Memory B cell (primary cell): ENCODE data around the gene CCDC127.

ENCODE experiments used
- ATAC-seq: fragments of 150-1000 bp; cut with Tn5 transposase; 2 replicates; pipeline ENCODE4 v1.10.0; 2021; ENCODE audit warnings: low read depth, mild to moderate bottlenecking, moderate library complexity
- DNase-seq, 2 donors: peaks; one replicate each; pipeline ENCODE4 v3.0.0; 2022; ENCODE audit warnings: low spot score in 2 of 2
- H3K27ac Mint-ChIP-seq: one replicate; pipeline ENCODE4 v1.8.0; 2022; ENCODE audit warnings: mild to moderate bottlenecking, moderate library complexity, mixed read lengths
- H3K27me3 Mint-ChIP-seq: one replicate; pipeline ENCODE4 v1.8.0; 2022; ENCODE audit warnings: mixed read lengths
- H3K36me3 Mint-ChIP-seq: one replicate; pipeline ENCODE4 v1.8.0; 2022; ENCODE audit warnings: mild to moderate bottlenecking, mixed read lengths
- H3K4me1 Mint-ChIP-seq: one replicate; pipeline ENCODE4 v1.8.0; 2022; ENCODE audit warnings: mixed read lengths
- H3K4me3 Mint-ChIP-seq: one replicate; pipeline ENCODE4 v1.8.0; 2022; ENCODE audit warnings: mild to moderate bottlenecking, moderate library complexity, mixed read lengths
- H3K9me3 Mint-ChIP-seq: one replicate; pipeline ENCODE4 v1.8.0; 2022; ENCODE audit warnings: mixed read lengths

Gene CCDC127

GRCh38 chr5:162190-162564 lies 55.8 kb downstream of the CCDC127 start:
- Mint-ChIP-seq H3K4me3 (no peak overlapping the region), H3K36me3 (peaks cover 2% of the 10 kb centered on the region), H3K27me3 (peaks cover 21% of the 10 kb centered on the region), H3K9me3 (no peaks in the 10 kb centered on the region), H3K27ac (no peak overlapping the region), H3K4me1 (peaks cover 2% of the 10 kb centered on the region)
- ATAC-seq (no peak), DNase-seq (no peak)

DNA sequence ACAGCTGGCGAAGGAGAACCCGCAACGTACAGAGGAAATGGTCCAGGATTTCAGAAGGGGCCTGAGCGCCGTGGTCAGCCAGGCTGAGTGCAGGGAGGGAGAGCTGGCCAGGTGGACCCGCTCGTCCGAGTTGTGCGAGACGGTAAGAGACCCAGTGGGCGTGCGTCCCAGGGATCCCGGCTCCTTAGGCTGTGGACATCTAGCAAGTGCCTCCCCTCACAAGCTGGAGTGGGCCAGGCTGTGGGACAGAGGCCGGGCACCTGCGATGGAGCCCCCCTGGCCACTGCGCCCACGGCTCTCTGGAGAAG lies 56.2 kb downstream of the CCDC127 start:
- Mint-ChIP-seq H3K4me3 (no peak overlapping the region), H3K27ac (no peak overlapping the region), H3K4me1 (peaks cover 2% of the 10 kb centered on the region), H3K27me3 (peaks cover 22% of the 10 kb centered on the region), H3K9me3 (no peaks in the 10 kb centered on the region), H3K36me3 (peaks cover 2% of the 10 kb centered on the region)
- no peak for ATAC-seq
- DNase-seq = no peak

DNA sequence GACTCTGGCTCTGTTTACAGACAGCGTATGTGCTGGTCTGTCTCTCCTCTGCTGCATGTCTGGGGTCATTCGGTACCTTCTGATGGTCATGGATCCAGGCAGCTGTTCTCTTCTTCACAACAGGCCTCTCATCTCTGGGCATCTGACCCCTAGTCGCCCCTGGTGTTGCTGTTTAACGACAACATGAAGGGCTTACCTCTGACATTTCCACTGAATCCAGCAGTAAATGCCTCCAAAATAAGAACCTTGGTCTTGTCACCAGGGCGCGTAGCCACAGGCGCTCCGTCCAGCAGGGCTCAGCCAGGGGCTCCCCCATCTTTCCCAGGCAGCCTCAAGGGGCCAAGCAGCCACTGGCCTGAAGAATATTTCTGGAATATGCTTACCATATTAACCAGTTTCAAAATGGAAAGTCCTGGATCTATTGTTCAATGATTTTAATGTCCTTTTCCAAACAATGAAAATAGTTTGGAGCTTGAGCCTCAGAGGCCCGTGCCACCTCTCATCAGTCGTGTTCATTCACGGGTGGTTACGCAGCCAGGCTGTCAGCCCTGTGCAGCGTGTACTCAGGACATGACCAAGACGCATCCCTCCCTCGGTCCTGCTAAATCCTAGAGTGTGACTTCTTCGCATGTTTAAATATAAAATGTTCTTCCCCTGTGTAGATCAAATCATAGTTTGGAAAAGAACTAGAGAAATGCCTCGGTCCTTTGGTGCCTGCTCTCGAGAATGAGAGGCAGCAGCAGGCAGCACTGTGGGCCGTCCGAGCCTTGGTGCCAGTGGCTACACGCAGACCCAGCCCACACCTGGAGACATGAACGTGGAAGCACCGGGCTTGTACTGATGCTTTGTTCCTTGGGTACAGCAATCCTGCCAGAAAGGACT lies 56.8 kb downstream of the CCDC127 start:
- Mint-ChIP-seq H3K27me3 (peaks cover 24% of the 10 kb centered on the region), H3K4me3 (no peak overlapping the region), H3K27ac (no peak overlapping the region), H3K36me3 (peaks cover 2% of the 10 kb centered on the region), H3K9me3 (no peaks in the 10 kb centered on the region), H3K4me1 (peaks cover 2% of the 10 kb centered on the region)
- no peak for ATAC-seq
- no peak for DNase-seq

DNA sequence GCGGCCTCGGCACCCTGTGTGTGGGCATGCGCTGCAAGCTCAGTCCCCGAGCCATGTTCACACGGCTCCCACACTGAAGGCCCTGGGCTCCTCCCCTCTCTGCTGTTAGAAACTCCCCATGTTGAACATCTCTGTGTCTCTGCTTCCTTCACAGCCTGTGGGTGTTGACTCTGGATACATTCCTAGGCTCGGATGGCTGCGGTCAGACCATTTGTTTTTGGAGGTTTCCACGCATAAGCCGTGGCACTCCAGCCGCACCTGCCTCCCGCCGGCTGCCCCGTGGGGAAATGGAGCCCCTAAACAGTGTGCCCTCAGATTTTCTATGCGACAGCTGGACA lies 57.8 kb downstream of the CCDC127 start:
- Mint-ChIP-seq H3K27ac (no peak overlapping the region), H3K27me3 (peaks cover 26% of the 10 kb centered on the region), H3K4me3 (no peak overlapping the region), H3K36me3 (peaks cover 2% of the 10 kb centered on the region), H3K4me1 (peaks cover 2% of the 10 kb centered on the region), H3K9me3 (no peaks in the 10 kb centered on the region)
- DNase-seq = no peak
- ATAC-seq = no peak

DNA sequence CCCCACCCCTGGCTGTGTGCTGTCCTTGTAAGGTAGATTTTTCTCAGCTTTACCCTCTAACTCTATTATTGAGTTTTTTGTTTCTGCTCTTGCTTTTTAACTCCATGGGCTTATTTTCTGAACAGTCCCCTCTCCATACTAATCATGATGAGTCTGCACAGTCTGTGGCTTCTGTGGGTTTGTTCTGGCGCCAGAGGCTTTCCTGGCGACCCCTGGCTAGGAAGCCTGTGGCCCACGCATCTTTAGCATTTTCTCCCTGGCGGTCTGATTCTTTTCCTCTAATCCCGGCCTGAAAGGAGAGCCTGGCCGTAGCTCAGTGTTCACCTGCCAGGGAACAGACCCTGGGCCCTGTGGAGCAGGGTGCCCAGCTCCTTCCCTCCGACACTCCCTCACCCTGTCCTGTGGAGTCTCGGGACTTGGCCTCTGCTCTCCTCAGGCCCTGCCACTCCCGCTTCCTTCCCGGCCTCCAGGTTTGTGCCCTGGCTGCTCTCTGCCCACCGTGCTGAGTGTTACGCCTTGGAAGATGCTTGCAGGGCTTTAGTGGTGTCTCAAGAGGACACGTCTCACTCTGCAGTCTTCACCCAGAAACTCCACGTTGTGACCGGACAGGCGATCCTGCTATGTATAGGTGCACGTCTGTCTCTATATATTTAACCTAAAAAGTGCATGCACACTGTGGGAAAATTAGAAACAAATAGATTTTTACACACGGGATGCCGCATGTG lies 58.3 kb downstream of the CCDC127 start:
- no peak overlapping the region for H3K4me3 Mint-ChIP-seq
- peaks cover 2% of the 10 kb centered on the region for H3K4me1 Mint-ChIP-seq
- no peak overlapping the region for H3K27ac Mint-ChIP-seq
- DNase-seq (no peak), ATAC-seq (no peak)
- no peaks in the 10 kb centered on the region for H3K9me3 Mint-ChIP-seq
- H3K27me3 Mint-ChIP-seq = peaks cover 27% of the 10 kb centered on the region
- H3K36me3 Mint-ChIP-seq = peaks cover 2% of the 10 kb centered on the region

- H3K9me3 Mint-ChIP-seq = no peaks in the 10 kb centered on the region
- H3K36me3 Mint-ChIP-seq = peaks cover 2% of the 10 kb centered on the region
- peaks cover 2% of the 10 kb centered on the region for H3K4me1 Mint-ChIP-seq
- DNase-seq = no peak
- H3K27ac Mint-ChIP-seq = no peak overlapping the region
- H3K27me3 Mint-ChIP-seq = peaks cover 28% of the 10 kb centered on the region
- no peak overlapping the region for H3K4me3 Mint-ChIP-seq
- ATAC-seq = no peak
Measured at GRCh38 chr5:158807-159447, 59.0 kb downstream of the CCDC127 start.

DNA sequence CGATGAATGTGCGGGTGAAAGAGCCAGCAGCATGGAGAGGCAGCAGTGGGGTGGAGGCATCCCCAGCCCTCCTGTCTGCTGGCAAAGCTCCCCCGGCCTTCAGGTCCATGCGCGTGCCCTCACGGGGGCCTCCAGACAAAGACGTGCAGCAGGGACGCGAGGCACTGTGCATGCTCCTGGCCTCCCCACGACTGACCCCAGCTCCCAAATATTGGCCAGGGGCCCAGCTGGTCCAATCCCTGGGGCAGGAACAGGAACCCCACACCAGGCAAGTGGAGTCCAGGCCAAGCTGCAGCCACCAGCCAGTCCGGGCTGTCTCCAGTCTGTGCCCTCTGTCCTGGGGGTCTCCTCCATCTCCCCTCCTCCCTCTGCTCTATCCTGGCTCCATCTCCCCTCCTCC lies 60.2 kb downstream of the CCDC127 start:
- H3K27me3 Mint-ChIP-seq = peaks cover 28% of the 10 kb centered on the region
- ATAC-seq = no peak
- H3K4me3 Mint-ChIP-seq = no peak overlapping the region
- H3K9me3 Mint-ChIP-seq = no peaks in the 10 kb centered on the region
- no peak for DNase-seq
- H3K4me1 Mint-ChIP-seq = peaks cover 2% of the 10 kb centered on the region
- peaks cover 2% of the 10 kb centered on the region for H3K36me3 Mint-ChIP-seq
- H3K27ac Mint-ChIP-seq = no peak overlapping the region

DNA sequence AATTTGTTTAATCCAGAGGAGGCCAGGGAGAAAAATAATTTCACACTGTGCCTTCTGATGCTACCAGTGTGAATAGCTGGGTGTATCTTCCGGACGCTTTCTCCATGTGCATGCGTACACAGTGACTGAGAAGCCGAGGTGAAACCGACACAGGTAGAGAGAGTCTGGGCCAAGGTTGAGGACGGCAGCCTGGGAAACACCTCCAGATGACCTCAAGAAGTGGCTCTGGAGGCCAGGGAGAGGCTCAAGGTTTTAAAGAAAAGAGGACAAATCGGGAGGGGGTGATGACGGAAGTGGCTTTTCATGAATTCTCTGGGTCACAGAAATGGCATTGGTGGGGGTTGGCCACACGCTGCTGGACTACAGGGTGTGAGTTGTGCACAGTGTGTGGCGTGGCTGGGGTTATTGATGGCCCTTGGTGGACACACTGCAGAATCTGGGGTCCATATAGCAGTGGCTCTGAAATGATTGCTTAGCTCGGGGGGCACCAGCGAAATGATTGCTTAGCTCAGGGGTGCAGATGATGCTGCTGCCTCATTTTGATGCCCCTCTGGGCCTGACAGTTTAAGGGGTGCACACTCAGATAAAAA lies 60.7 kb downstream of the CCDC127 start:
- Mint-ChIP-seq H3K27me3 (peaks cover 28% of the 10 kb centered on the region), H3K27ac (no peak overlapping the region), H3K4me3 (no peak overlapping the region), H3K4me1 (peaks cover 2% of the 10 kb centered on the region), H3K36me3 (peaks cover 2% of the 10 kb centered on the region), H3K9me3 (no peaks in the 10 kb centered on the region)
- ATAC-seq = no peak
- DNase-seq = no peak

- H3K27ac Mint-ChIP-seq = no peak overlapping the region
- no peak overlapping the region for H3K4me3 Mint-ChIP-seq
- peaks cover 2% of the 10 kb centered on the region for H3K36me3 Mint-ChIP-seq
Measured at GRCh38 chr5:156411-157072, 61.4 kb downstream of the CCDC127 start.

GRCh38 chr5:155651-156410 lies 62.1 kb downstream of the CCDC127 start:
- peaks cover 26% of the 10 kb centered on the region for H3K27me3 Mint-ChIP-seq

More at GRCh38 chr5:156411-157072, 61.4 kb downstream of the CCDC127 start:
- peaks cover 28% of the 10 kb centered on the region for H3K27me3 Mint-ChIP-seq
- no peak for DNase-seq
- ATAC-seq = no peak
- H3K4me1 Mint-ChIP-seq = peaks cover 2% of the 10 kb centered on the region
- H3K9me3 Mint-ChIP-seq = no peaks in the 10 kb centered on the region

GRCh38 chr5:154826-155225 lies 63.1 kb downstream of the CCDC127 start:
- H3K9me3 Mint-ChIP-seq = no peaks in the 10 kb centered on the region

More at GRCh38 chr5:155651-156410, 62.1 kb downstream of the CCDC127 start:
- Mint-ChIP-seq H3K27ac (no peak overlapping the region), H3K4me3 (no peak overlapping the region), H3K4me1 (peaks cover 2% of the 10 kb centered on the region), H3K36me3 (peaks cover 2% of the 10 kb centered on the region), H3K9me3 (no peaks in the 10 kb centered on the region)
- DNase-seq = no peak
- ATAC-seq = no peak

GRCh38 chr5:154236-154635 lies 63.7 kb downstream of the CCDC127 start:
- H3K27ac Mint-ChIP-seq = no peak overlapping the region
- H3K4me3 Mint-ChIP-seq = no peak overlapping the region
- peaks cover 18% of the 10 kb centered on the region for H3K27me3 Mint-ChIP-seq
- DNase-seq (no peak), ATAC-seq (no peak)
- H3K9me3 Mint-ChIP-seq = no peaks in the 10 kb centered on the region
- H3K4me1 Mint-ChIP-seq = peaks cover 2% of the 10 kb centered on the region
- peaks cover 2% of the 10 kb centered on the region for H3K36me3 Mint-ChIP-seq

More at GRCh38 chr5:154826-155225, 63.1 kb downstream of the CCDC127 start:
- no peak for ATAC-seq
- DNase-seq = no peak
- no peak overlapping the region for H3K27ac Mint-ChIP-seq
- H3K36me3 Mint-ChIP-seq = peaks cover 2% of the 10 kb centered on the region
- H3K4me1 Mint-ChIP-seq = peaks cover 2% of the 10 kb centered on the region
- peaks cover 22% of the 10 kb centered on the region for H3K27me3 Mint-ChIP-seq
- H3K4me3 Mint-ChIP-seq = no peak overlapping the region

DNA sequence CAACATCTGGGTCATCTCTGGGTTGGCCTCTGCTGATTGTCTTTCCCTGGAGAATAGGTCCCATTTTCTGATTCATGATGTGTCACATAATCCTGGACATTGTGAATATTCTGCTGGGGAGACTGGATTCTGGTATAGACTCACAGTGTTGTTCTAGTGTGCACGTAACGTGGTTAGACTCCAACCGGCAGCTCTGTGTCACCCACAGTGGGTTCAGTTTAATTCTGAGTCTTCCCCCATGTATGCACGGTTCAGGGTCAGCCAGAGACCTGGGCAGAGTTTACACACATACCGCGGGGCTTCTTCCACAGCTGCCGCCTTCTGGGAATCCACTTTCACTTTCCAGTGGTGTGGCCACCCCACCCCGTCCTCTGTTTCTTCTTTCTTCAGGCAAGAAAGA lies 64.7 kb downstream of the CCDC127 start:
- ATAC-seq (no peak), DNase-seq (no peak)
- H3K4me1 Mint-ChIP-seq = no peaks in the 10 kb centered on the region
- peaks cover 9% of the 10 kb centered on the region for H3K27me3 Mint-ChIP-seq
- no peak overlapping the region for H3K4me3 Mint-ChIP-seq
- H3K36me3 Mint-ChIP-seq = no peaks in the 10 kb centered on the region
- H3K27ac Mint-ChIP-seq = no peak overlapping the region
- H3K9me3 Mint-ChIP-seq = peaks cover 2% of the 10 kb centered on the region
